GM18517 (cell line): Measurements from ENCODE around the gene SLC45A1.

Experiments
- ATAC-seq: cut with Tn5 transposase; IDR thresholded peaks from one replicate; pipeline ENCODE4 v1.9.1; 2021; ENCODE audit warnings: mild to moderate bottlenecking, moderate library complexity; ENCODE audit not compliant: unreplicated experiment

Gene SLC45A1

DNA sequence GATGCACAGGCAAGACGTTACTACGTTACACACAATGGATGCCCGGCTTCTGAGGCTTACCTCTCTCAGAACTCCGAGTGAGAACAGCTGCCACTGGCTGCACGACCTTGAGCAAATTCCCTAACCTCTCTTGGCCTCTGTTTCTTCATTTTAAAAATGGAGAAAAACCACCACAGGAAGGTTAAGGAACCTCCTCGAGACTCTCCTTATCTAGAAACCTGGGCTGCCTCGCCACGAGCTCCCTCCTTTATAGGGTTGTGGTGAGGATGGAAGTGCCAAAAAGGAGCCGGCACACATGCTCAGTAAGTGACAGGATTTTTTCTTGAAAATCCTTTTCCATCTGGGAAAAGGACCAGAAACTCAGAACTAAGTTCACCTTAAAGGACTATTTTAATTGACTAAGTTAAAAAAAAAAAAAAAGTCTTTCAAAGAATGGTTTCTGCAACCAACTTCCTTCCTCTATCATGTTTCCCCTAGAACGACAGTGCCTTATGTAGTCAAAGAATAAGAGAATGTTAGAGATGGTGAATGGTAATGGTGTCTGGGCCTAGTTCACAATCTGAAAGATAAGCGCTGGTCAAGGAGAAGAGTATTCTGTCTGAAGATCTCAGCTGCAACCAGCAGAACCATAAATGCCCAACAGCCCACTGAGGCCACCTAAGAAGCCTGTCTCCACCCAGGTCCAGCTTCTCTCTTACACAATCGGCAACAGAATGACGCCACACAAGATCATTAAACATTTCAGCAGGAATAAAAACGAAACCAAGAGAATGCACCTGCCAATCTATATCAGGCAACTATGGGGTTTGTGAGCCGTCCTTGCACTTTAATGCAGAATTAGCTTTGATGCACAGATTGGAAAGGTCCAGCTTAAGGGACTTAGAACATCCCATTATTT is 64.9 kb downstream of the SLC45A1 start:
- no peak for ATAC-seq

GRCh38 chr1:8384088-8384487 is 66.2 kb downstream of the SLC45A1 start:
- ATAC-seq, result no peak

- no peak for ATAC-seq
These were observed 66.7 kb downstream of the SLC45A1 start for GRCh38 chr1:8384577-8384976.

DNA sequence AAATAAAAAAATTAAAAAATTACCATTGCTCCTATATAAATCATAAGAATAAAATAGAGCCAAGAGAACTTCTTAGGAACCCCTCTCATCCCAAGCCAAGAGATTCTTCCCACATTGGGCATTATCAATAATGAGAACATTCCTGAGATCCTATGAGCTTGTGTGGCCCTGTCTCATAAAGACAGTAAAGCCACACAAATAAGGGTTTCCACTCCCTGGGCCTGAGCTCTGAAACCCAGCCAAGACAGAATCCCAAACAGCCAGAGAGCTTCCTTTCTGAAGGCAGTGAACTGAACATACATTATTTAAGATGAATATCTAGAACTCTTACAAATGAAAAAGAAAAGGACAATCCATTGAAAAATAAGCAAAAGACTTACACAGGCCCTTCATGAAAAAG is 68.3 kb downstream of the SLC45A1 start:
- no peak for ATAC-seq

DNA sequence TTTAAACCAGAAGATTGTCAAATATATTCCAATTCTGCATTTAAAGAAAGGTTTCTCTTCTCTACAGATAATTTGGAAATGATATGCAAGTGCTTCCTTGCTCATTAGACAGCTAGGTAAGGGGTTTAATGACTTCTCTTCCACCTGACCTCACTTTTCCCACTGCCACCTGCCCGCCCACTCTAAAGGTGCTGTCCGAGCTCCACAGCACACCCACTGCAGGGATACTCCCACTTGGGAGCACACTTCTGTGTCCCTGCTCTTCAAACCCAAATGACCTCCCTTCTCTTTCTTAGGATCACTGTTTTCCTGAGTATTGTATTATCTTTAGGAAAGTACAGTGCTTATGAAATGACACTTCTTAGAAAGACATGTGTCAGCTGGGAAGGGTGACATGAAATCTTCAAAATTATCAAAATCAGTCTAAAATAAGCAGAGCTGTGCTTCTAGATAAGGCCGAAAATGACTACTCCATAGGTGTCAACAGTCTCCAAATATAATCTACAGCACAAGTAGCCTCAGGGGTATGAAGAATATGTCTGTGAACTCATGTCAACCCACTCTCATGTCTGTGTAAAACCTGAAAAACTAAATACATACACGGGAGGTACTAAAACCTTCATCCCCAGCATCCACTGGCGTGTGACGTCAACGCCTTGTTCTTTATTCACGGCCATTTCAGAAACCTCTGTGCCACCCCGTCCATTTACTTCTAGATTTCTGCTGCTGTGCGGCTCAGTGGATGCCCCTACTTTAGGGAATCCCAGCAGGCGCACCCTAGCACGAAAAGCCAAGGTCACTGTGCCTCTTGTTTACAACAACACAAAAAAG is 71.0 kb downstream of the SLC45A1 start:
- ATAC-seq, result no peak

- ATAC-seq, result no peak
These were observed 72.1 kb downstream of the SLC45A1 start for GRCh38 chr1:8389958-8390535.

DNA sequence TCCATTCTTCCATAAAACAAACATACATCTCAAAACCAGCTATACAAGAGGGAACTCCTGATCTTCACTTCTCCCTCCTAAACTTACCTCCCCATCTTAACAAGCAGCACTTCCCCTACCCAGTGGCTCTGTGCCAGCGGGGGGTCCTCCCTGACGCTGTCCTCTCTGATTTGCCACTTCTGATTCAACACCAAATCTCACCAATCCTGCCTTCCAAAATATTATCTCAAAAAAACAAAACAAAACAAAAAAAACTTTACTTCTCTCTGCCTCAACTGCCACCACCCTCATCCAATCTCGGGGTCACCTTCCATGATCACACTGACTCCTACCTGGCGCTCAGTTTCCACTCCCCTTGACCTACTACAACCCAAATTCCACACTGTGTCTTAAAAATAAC is 72.8 kb downstream of the SLC45A1 start:
- no peak for ATAC-seq

DNA sequence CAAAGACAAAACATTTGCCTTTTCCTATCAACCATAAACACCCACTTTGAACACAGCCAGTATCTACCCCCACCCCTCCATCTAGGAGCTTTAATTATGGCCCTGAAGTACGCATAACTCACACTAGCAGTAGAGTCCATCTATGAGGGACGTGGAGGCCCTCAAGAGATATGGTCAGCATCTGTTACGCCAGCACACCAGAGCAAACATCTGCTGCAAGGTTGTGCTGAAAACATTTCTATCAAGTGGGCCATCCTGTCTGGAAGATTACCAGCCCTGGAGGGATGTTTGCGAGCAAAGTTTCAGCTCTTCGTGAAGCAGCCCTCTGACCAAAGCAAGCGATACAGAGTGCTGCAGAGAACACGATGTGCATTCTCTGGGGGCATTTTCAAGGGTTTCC is 74.6 kb downstream of the SLC45A1 start:
- ATAC-seq, result no peak
